SK-N-SH (cell line): ENCODE results near the gene H2AZ1. TPM values are rescaled to one million over a fixed set of nuclear protein-coding genes. Genes with fewer than 3 reads are reported as not detected.

Experiments
- CTCF ChIA-PET: fragments of 300-600, 350-600 bp; formaldehyde crosslinking; extraction: SDS; loops from one replicate; lab custom pipeline; 2021; lab: Yijun Ruan, JAX
- POLR2A ChIA-PET: fragments of 350-600 bp; sonication (Branson Sonifier 250); formaldehyde crosslinking; extraction: SDS; loops from one replicate; lab custom pipeline; 2020; ENCODE audit warnings: antibody characterized with exemption, inconsistent platforms; lab: Yijun Ruan, JAX
- DNase-seq: peaks from one replicate; pipeline ENCODE4 v3.0.0; 2012
- H2AFZ ChIP-seq: fragments of 200-600 bp; sonication (generic); 2 replicates; pipeline ENCODE4 v1.8.1; 2016; ENCODE audit warnings: antibody characterized with exemption, mild to moderate bottlenecking, low read depth
- H3F3A ChIP-seq: fragments of 200-600 bp; sonication (generic); replicated peaks from 2 replicates; pipeline ENCODE3; 2016; ENCODE audit warnings: antibody characterized with exemption, mild to moderate bottlenecking; ENCODE audit not compliant: insufficient read depth
- H3K27ac ChIP-seq, 2 experiments: fragments of 200-500 bp in 1 of 2; fragments of 200-600 bp in 1 of 2; sonication (Bioruptor generic) in 1 of 2; sonication (generic), shearing (Covaris generic) in 1 of 2; 2 replicates each; pipeline versions ENCODE4 v1.5.1 to v1.6.1; 2014 to 2016; ENCODE audit warnings: low read depth in 2 of 2, inconsistent platforms in 1 of 2, low read length in 1 of 2, mild to moderate bottlenecking in 1 of 2, mixed read lengths in 1 of 2
- H3K27me3 ChIP-seq: fragments of 200-600 bp; sonication (generic), shearing (Covaris generic); 2 replicates; pipeline ENCODE4 v1.6.1; 2016; ENCODE audit warnings: mixed run types; ENCODE audit not compliant: insufficient read depth
- H3K36me3 ChIP-seq, 2 experiments: fragments of 200-500 bp in 1 of 2; fragments of 200-600 bp in 1 of 2; sonication (Bioruptor generic) in 1 of 2; sonication (generic) in 1 of 2; replicated peaks in 1 of 2; 2 replicates each; pipeline versions ENCODE3 to v1.5.1; 2014 to 2016; ENCODE audit warnings: low read length in 1 of 2, mild to moderate bottlenecking in 1 of 2; ENCODE audit not compliant: insufficient read depth in 2 of 2, control insufficient read depth in 1 of 2
- H3K4me1 ChIP-seq, 2 experiments: fragments of 200-500 bp in 1 of 2; fragments of 200-600 bp in 1 of 2; sonication (Bioruptor generic) in 1 of 2; sonication (generic), shearing (Covaris generic) in 1 of 2; 2 replicates each; pipeline versions ENCODE4 v1.5.1 to v1.6.1; 2014 to 2016; ENCODE audit warnings: low read depth in 1 of 2, low read length in 1 of 2, mixed run types in 1 of 2; ENCODE audit not compliant: insufficient read depth in 2 of 2, control insufficient read depth in 1 of 2
- H3K4me2 ChIP-seq: fragments of 200-600 bp; sonication (generic), shearing (Covaris generic); 2 replicates; pipeline ENCODE4 v1.6.1; 2017; ENCODE audit warnings: mixed run types
- H3K4me3 ChIP-seq, 2 experiments: fragments of 200-500 bp in 1 of 2; fragments of 200-600 bp in 1 of 2; sonication (Bioruptor generic) in 1 of 2; sonication (generic), shearing (Covaris generic) in 1 of 2; 2 replicates each; pipeline versions ENCODE4 v1.5.1 to v1.8.1; 2014 to 2016; ENCODE audit warnings: low read depth in 2 of 2, inconsistent platforms in 1 of 2, low read length in 1 of 2, mild to moderate bottlenecking in 1 of 2, mixed read lengths in 1 of 2, moderate library complexity in 1 of 2
- H3K79me2 ChIP-seq: fragments of 200-600 bp; sonication (generic); 2 replicates; pipeline ENCODE4 v1.8.1; 2017; ENCODE audit warnings: mild to moderate bottlenecking; ENCODE audit not compliant: insufficient read depth
- H3K9ac ChIP-seq: fragments of 200-600 bp; sonication (generic); 2 replicates; pipeline ENCODE4 v1.6.1; 2017; ENCODE audit warnings: mixed run types
- H3K9me2 ChIP-seq: fragments of 200-600 bp; sonication (generic); 2 replicates; pipeline ENCODE4 v1.6.1; 2017; ENCODE audit warnings: mixed run types
- H3K9me3 ChIP-seq: fragments of 200-600 bp; sonication (generic); 2 replicates; pipeline ENCODE4 v1.6.1; 2017; ENCODE audit warnings: mixed run types, mild to moderate bottlenecking, moderate library complexity
- H4K20me1 ChIP-seq: fragments of 200-600 bp; sonication (generic); 2 replicates; pipeline ENCODE4 v1.6.1; 2017; ENCODE audit warnings: mild to moderate bottlenecking, mixed run types; ENCODE audit not compliant: insufficient read depth
- EP300 ChIP-seq, 2 experiments: IDR thresholded peaks; 2 replicates each; pipeline versions ENCODE4 v1.4.0 to v1.6.1; 2012; ENCODE audit warnings: borderline replicate concordance in 1 of 2, low read depth in 1 of 2, low read length in 1 of 2
- EZH2phosphoT487 ChIP-seq: fragments of 200-600 bp; sonication (generic); IDR thresholded peaks from 2 replicates; pipeline ENCODE4 v1.6.1; 2017; ENCODE audit warnings: low read depth, mixed run types, mild to moderate bottlenecking, antibody characterized with exemption, moderate library complexity, borderline replicate concordance
- FOSL2 ChIP-seq: IDR thresholded peaks from 2 replicates; pipeline ENCODE4 v1.4.0; 2012; ENCODE audit warnings: low read depth, mild to moderate bottlenecking, moderate library complexity, borderline replicate concordance
- FOXJ3 ChIP-seq: sonication (generic); formaldehyde crosslinking; IDR thresholded peaks from 2 replicates; pipeline ENCODE4 v1.5.1; 2020; ENCODE audit warnings: mild to moderate bottlenecking, missing genetic modification reagents
- GATA2 ChIP-seq: sonication (generic); formaldehyde crosslinking; IDR thresholded peaks from 2 replicates; pipeline ENCODE4 v1.5.0; 2020; ENCODE audit warnings: mild to moderate bottlenecking, missing genetic modification reagents
- MEF2A ChIP-seq: IDR thresholded peaks from 2 replicates; pipeline ENCODE4 v1.4.0; 2012; ENCODE audit warnings: low read depth, borderline replicate concordance
- MXI1 ChIP-seq: IDR thresholded peaks from 2 replicates; pipeline ENCODE4 v1.6.1; 2012; ENCODE audit warnings: mild to moderate bottlenecking, low read depth, low read length, improper control_type of control experiment
- PBX3 ChIP-seq: IDR thresholded peaks from 2 replicates; pipeline ENCODE4; 2012
- RAD21 ChIP-seq: IDR thresholded peaks from 2 replicates; pipeline ENCODE4 v1.6.1; 2012; ENCODE audit warnings: mild to moderate bottlenecking, low read length
- RFX5 ChIP-seq: IDR thresholded peaks from 2 replicates; pipeline ENCODE4 v1.6.1; 2012; ENCODE audit warnings: mild to moderate bottlenecking, improper control_type of control experiment, low read length
- SMC3 ChIP-seq: IDR thresholded peaks from 2 replicates; pipeline ENCODE4 v1.6.1; 2012; ENCODE audit warnings: low read depth, low read length, improper control_type of control experiment
- WGBS: methylation state at CpG from one replicate; pipeline ENCODE4 v1.1.6; 2017; ENCODE audit warnings: low lambda C conversion rate; 5-methylcytosine and 5-hydroxymethylcytosine counted together
- polyA plus RNA-seq, 3 experiments: library from polyadenylated mRNA; depleted of rRNA; stranded (reverse); fragments of >200 nt; gene quantifications; 2 replicates each; pipeline ENCODE4 v1.2.3, GENCODE V29; 2012
- TF ChIP-seq, protein P1 (sequence below): fragments of 150-350 bp; IDR thresholded peaks from 2 replicates; pipeline ENCODE4 v1.6.1; 2016; ENCODE audit warnings: mild to moderate bottlenecking, low read depth, low read length
- TF ChIP-seq, protein P2 (sequence below): IDR thresholded peaks from 2 replicates; pipeline ENCODE4 v1.4.0; 2012; ENCODE audit warnings: low read depth, borderline replicate concordance
- TF ChIP-seq, protein P3 (sequence below): IDR thresholded peaks from 2 replicates; pipeline ENCODE4 v1.4.0; 2012; ENCODE audit warnings: low read depth, borderline replicate concordance
- TF ChIP-seq, protein P4 (sequence below): IDR thresholded peaks from 2 replicates; pipeline ENCODE4 v1.6.1; 2012; ENCODE audit warnings: mild to moderate bottlenecking, low read depth, low read length, moderate library complexity
- TF ChIP-seq, protein P5 (sequence below): fragments of 150-350 bp; IDR thresholded peaks from 2 replicates; pipeline ENCODE4 v1.6.1; 2017; ENCODE audit warnings: antibody characterized with exemption, low read length, low read depth, borderline replicate concordance

H2AZ1 gene
- polyA plus RNA-seq, 1 of the 3 experiments (the other 2 are of a cell fraction) = 408 TPM

DNA sequence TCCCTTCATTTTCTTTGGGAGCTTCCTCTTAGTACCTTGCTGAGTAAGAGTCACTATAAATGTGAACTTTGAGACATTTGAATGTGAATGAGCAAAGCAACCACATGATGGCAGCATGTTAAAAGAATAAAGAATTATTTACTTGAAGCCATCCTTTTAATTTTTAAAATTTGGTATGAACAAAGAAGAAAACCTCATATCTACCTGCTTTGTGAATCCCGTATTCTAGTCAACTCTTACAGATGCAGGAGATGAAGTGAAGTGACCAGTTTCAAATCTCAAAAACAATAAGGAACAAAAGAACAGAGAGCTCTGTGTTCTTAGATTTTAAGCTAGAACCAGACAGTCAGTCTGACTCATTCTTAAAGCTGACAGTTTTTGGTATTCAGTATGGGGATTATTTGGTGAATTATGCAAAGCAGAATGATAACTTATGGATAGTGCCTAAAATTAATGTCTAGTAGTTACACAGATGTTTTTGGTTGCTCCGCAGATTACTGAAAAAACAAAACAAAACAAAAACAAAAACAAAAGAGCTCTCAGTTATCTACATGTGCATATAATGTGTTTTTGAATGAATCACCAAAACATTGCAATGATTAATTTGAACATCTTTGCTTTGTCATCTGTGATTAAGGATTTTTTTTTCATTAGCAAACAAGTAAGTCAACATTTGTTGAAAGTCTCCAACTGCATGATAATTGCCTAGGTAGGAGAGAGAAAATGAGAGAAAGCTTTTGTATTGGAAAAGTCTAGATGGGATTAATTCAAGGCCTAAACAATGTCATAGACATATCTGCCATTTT is 48.2 kb upstream of the H2AZ1 start (continued):
- TF ChIP-seq, protein P1, sequence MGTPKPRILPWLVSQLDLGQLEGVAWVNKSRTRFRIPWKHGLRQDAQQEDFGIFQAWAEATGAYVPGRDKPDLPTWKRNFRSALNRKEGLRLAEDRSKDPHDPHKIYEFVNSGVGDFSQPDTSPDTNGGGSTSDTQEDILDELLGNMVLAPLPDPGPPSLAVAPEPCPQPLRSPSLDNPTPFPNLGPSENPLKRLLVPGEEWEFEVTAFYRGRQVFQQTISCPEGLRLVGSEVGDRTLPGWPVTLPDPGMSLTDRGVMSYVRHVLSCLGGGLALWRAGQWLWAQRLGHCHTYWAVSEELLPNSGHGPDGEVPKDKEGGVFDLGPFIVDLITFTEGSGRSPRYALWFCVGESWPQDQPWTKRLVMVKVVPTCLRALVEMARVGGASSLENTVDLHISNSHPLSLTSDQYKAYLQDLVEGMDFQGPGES = no peak
- TF ChIP-seq GATA2 = no peak
- TF ChIP-seq RAD21 = peak; percentile 77
- peak; percentile 22; the same call in 1 of the 2 replicates for TF ChIP-seq FOSL2
- no peak for TF ChIP-seq FOXJ3 (CRISPR knock-in tag)
- TF ChIP-seq, protein P2, sequence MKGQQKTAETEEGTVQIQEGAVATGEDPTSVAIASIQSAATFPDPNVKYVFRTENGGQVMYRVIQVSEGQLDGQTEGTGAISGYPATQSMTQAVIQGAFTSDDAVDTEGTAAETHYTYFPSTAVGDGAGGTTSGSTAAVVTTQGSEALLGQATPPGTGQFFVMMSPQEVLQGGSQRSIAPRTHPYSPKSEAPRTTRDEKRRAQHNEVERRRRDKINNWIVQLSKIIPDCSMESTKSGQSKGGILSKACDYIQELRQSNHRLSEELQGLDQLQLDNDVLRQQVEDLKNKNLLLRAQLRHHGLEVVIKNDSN = no peak
- TF ChIP-seq MXI1 = no peak
- TF ChIP-seq RFX5 = no peak

- WGBS = 86% methylated on average over 3 of the region's 3 CpGs
- no peak for TF ChIP-seq RFX5
- TF ChIP-seq, protein P3, sequence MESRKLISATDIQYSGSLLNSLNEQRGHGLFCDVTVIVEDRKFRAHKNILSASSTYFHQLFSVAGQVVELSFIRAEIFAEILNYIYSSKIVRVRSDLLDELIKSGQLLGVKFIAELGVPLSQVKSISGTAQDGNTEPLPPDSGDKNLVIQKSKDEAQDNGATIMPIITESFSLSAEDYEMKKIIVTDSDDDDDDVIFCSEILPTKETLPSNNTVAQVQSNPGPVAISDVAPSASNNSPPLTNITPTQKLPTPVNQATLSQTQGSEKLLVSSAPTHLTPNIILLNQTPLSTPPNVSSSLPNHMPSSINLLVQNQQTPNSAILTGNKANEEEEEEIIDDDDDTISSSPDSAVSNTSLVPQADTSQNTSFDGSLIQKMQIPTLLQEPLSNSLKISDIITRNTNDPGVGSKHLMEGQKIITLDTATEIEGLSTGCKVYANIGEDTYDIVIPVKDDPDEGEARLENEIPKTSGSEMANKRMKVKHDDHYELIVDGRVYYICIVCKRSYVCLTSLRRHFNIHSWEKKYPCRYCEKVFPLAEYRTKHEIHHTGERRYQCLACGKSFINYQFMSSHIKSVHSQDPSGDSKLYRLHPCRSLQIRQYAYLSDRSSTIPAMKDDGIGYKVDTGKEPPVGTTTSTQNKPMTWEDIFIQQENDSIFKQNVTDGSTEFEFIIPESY = no peak
- no peak for TF ChIP-seq PBX3
- no peak for TF ChIP-seq EZH2phosphoT487
- no peak for TF ChIP-seq EP300 (IDR thresholded peaks at IDR 0.05; ENCODE audit: borderline replicate concordance in 1 of 2, low read depth in 1 of 2, low read length in 1 of 2)
- TF ChIP-seq MEF2A = no peak
- no peak for TF ChIP-seq SMC3
- TF ChIP-seq, protein P4, sequence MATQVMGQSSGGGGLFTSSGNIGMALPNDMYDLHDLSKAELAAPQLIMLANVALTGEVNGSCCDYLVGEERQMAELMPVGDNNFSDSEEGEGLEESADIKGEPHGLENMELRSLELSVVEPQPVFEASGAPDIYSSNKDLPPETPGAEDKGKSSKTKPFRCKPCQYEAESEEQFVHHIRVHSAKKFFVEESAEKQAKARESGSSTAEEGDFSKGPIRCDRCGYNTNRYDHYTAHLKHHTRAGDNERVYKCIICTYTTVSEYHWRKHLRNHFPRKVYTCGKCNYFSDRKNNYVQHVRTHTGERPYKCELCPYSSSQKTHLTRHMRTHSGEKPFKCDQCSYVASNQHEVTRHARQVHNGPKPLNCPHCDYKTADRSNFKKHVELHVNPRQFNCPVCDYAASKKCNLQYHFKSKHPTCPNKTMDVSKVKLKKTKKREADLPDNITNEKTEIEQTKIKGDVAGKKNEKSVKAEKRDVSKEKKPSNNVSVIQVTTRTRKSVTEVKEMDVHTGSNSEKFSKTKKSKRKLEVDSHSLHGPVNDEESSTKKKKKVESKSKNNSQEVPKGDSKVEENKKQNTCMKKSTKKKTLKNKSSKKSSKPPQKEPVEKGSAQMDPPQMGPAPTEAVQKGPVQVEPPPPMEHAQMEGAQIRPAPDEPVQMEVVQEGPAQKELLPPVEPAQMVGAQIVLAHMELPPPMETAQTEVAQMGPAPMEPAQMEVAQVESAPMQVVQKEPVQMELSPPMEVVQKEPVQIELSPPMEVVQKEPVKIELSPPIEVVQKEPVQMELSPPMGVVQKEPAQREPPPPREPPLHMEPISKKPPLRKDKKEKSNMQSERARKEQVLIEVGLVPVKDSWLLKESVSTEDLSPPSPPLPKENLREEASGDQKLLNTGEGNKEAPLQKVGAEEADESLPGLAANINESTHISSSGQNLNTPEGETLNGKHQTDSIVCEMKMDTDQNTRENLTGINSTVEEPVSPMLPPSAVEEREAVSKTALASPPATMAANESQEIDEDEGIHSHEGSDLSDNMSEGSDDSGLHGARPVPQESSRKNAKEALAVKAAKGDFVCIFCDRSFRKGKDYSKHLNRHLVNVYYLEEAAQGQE = no peak
- TF ChIP-seq, protein P5, sequence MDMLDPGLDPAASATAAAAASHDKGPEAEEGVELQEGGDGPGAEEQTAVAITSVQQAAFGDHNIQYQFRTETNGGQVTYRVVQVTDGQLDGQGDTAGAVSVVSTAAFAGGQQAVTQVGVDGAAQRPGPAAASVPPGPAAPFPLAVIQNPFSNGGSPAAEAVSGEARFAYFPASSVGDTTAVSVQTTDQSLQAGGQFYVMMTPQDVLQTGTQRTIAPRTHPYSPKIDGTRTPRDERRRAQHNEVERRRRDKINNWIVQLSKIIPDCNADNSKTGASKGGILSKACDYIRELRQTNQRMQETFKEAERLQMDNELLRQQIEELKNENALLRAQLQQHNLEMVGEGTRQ = no peak
- TF ChIP-seq, all 33 proteins: peak for 0
- no peak for DNase-seq
These were observed 41.7 kb upstream of the H2AZ1 start for GRCh38 chr4:99991741-99992140.

More at GRCh38 chr4:99991741-99992140, 41.7 kb upstream of the H2AZ1 start:
- Histone ChIP-seq H3K9me3 (no peaks in the 10 kb centered on the region), H3K9ac (no peak overlapping the region), H3K79me2 (no peaks in the 10 kb centered on the region), H3K27me3 (no peaks in the 10 kb centered on the region), H3F3A (no peaks in the 10 kb centered on the region), H3K36me3 (no peaks in the 10 kb centered on the region), H4K20me1 (no peaks in the 10 kb centered on the region), H3K27ac (no peak overlapping the region), H2AFZ (0 out of 2 replicates have a peak overlapping the region, but pooled peaks have one; percentile 11), H3K4me3 (no peak overlapping the region), H3K4me1 (no peaks in the 10 kb centered on the region), H3K9me2 (no peaks in the 10 kb centered on the region), H3K4me2 (no peak overlapping the region)
- CTCF ChIA-PET = interaction anchor here (1.4 kb wide), 1 partner anchor 104 kb away, joined by 4 read pairs; no protein-coding TSS in a partner anchor
- POLR2A ChIA-PET = no interaction called here
